HG02642 (cell line): ENCODE measurements around the gene USP46.

ENCODE experiments used
- ATAC-seq: cut with Tn5 transposase; IDR thresholded peaks from one replicate; pipeline ENCODE4 v1.9.1; 2021; ENCODE audit warnings: mild to moderate bottlenecking; ENCODE audit not compliant: unreplicated experiment, poor library complexity

USP46 gene

DNA sequence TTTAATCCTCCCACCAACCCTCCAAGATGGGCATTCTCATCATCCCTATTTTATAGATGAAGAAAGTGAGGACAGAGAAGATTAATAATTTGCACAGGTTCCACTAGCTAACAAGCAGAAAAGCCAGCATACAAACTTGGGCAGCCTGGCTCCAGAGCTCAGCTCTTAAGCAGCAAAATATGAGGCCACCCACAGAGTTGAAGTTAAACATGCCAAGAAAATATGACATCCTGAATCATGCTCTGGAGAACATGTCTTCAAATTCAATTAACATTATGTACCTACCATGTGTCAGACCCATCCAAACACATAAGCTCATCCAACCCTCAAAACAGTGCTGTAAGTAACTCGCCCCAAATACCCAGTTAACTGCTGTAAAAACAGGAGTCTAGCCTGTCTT lies 33.9 kb downstream of the USP46 start:
- ATAC-seq: no peak

DNA sequence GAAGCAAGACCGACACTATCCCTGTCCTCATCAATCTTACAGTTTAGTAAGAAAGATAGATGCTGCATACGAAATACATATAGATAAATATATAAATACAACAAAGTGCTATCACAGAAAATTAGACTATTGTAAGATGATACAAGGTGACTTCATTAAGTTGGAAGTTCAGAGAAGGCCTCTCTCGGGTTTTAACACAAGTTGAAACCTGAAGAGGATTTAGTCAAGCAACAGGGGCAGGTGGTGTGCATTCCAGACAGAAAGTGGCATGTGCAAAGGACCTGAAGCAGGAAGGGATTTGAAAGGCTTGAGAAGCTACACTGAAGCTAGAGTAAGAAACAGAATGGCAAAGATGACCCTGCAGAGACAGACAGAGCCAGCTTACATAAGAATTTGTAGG lies 36.5 kb downstream of the USP46 start:
- ATAC-seq: no peak

DNA sequence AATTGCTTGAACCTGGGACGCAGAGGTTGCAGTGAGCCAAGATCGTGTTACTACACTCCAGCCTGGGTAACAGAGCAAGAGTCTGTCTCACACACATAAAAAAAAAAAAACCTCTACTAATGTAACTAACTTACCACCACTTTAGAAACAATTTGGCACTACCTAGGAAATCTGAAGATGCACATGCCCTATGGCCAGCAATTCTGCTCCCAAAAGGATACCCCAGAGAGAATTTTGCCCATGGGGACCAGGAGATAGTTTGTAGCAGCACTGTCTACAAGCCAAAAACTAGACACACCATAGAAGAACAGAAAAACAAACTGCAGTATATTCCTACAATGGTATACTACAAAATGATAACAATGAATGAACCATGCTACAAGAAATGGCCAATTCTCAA lies 37.5 kb downstream of the USP46 start:
- no peak for ATAC-seq

DNA sequence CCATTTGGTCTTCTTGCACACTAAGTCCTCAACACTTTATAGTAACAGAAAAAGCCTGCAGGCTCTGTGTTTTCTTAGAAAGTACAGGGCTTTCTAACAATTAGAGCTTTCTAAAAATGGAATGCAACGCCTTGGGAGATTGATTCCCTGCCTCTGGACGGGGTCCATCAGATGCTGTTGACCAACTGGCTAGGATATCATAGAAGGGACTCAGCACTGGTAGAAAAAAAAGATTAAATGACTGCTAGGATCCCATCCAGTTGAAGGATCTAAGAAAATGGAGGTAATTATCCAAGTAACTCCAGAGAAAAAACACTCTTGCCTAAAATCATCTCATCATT lies 39.5 kb downstream of the USP46 start:
- ATAC-seq: no peak

GRCh38 chr4:52618795-52619590 lies 40.1 kb downstream of the USP46 start:
- ATAC-seq: no peak

DNA sequence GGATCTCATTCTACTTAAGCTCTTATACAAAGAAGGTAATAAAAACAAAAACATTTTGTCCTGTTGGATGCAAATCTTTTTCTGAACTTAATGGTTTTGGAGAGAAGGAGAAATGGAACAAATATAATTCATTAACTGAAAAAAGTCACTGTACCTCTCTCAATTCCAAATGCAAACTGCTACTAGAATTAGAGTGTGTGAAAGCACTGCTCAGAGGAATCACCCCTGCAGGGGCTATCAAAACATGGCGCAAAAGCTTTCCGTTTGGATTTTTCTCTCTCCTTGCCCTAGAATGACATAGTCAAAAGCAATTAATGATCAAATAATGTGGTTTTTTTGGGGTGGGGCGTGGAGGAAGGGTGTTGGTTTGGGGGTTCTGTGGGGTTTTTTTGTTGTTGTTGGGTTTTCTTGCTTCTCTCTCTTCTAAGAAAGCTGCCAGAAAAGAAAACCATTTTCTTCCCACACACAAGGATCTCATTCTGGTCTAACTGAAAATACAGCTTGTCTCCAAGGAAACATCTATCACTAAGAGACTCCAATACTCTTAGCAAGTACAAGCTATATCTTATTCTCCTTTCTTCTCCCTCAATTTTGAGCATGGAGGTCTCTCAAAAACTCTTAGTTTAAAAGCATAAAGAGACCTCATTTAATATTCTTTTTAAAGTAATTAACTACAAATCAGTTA lies 41.6 kb downstream of the USP46 start:
- no peak for ATAC-seq

- no peak for ATAC-seq
These were observed 44.9 kb downstream of the USP46 start for GRCh38 chr4:52614241-52614640.

DNA sequence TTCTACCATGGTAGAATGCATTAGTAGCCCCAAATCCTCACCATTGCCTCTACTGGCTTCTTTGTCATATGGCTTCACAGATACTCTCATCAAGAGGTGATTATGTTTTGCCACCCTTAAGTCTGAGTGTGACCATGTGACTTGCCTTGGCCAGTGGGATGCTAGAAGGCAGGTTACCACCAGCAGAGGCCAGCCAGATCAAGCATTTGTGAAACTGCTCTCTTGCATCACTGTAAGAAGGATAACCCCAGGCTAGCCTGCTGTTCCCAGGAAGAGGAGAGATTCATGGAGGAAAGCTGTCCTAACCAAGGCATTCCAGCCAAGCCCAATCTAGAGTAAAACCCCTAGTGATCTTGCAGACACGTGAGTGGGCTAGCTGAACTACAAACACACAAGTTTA lies 46.8 kb downstream of the USP46 start:
- ATAC-seq: no peak

GRCh38 chr4:52611030-52611555 lies 48.0 kb downstream of the USP46 start:
- ATAC-seq: no peak

DNA sequence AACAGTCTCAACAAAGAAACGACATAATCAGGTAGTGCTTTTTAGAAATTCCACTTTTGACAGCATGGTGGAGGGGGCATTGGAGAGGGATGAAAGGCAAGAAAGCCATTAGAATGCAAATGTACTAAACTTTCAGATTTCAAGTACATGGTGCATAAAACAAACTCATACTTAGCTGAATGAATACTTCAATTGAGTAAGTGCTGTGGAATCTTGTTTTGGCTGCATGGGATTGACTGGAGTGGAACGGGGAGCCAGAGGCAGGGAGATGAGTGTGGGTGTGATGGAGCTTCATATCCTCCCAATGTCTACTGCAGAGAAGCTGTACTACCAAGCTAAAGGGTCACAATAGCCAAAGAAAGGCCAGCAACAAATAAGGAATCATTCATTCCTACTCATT lies 52.4 kb downstream of the USP46 start:
- no peak for ATAC-seq

DNA sequence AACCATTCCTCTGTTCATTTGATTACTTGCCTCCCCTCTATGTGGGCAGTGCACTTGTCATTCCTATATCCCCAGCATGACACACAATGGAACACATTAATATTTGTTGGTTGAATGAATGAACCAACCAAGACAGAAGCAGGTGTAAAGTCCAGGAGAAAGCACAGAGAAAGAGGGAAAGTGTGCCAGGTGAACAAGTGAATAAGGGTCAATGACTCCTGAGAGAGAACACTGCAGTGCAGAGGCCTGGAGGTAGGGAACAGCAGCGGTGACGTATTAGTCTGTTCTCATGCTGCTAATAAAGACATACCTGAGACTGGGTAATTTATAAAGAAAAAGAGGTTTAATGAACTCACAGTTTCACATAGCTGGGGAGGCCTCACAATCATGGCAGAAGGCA lies 53.1 kb downstream of the USP46 start:
- no peak for ATAC-seq

- ATAC-seq: no peak
These were observed 54.9 kb downstream of the USP46 start for GRCh38 chr4:52604215-52604614.

DNA sequence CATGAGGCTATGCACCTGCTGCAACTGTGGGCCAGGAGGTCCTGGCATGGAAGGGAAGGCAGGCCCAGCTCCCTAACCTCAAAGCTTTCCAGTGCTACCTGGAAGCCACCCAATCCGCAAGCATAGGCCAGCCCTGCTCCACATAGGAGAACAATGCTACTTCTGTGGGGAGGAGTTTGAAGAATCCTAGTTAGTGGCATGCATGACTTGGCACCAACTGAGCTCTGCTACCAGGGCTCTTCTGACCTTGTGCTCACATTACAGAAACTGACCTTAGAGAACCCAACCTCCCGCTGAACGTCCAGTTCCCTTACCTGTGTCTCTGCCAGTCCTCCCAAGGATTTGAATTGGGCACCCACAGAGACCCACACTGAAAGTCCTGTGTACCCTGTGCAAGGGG lies 58.8 kb downstream of the USP46 start:
- no peak for ATAC-seq

DNA sequence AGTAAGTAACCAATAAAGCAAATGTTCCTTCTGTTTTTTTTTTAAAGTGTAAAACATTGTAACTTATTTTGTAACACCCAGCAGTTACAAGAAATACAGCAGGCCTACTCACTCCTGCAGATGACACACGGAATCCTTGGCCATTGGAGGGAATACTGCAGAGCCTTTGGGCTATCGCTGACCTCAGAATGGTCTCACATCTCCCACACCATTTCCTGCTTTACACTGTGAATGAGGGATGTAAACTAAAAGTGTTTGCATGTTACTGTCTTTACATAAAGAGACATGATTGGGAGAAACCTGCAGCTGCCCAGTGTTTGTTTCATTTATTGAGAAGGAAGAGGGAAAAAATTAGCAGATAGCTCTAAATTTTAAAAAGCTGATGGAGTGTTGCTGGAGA lies 64.1 kb downstream of the USP46 start:
- no peak for ATAC-seq

DNA sequence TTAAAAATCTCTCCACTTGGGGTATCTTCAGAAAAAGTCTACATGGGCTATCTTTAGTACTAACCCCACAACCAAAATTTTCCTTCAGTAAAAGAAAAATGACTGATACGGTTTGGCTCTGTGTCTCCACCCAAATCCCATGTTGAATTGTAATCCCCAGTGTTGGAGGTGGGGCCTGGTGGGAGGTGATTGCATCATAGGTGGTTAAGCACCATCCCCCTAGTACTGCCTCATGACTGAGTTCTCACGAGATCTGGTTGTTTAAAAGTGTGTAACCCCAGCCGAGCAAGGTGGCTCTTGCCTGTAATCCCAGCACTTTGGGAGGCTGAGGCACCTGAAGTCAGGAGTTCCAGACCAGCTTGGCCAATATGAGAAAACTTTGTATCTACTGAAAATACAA lies 66.8 kb downstream of the USP46 start:
- no peak for ATAC-seq

- no peak for ATAC-seq
These were observed 70.1 kb downstream of the USP46 start for GRCh38 chr4:52588771-52589591.

DNA sequence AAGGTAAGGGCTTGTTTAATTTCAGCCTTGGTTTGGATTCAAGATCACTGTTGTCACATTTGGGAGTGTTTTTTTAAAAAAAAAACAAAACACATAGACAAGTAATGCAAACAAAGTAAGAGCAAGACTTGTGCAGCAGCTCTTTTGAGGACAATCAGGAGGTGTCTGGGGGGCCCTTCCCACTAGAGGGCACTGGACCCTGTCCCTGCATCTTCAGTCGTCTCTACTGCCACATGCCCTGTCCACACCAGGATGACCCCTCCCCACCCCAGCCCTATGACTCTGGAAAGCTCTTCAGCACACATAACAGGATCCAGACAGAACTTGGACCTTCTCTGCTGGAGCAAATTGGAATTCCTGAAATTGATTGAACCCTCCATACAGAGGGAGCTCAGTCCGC lies 71.0 kb downstream of the USP46 start:
- no peak for ATAC-seq

GRCh38 chr4:52586069-52586468 lies 73.0 kb downstream of the USP46 start:
- no peak for ATAC-seq

DNA sequence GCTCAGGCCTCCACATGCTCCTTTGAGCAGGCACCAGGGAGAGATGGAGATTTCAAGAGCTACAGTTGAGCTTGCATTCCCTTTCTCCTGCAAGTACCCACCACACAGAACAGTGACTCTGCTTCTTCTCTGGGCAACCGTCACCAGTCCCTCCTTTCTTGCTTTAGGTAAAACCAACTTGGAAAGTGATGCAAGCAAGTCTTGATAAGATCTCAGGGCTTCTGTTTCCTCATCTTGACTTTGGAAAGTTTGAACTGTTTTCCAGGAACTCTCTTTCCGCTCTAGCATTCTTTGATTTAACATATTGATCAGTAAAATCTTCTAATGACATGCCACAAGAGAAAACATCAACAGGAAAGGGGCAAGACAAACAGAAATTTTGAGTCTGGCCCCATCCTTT lies 73.7 kb downstream of the USP46 start:
- no peak for ATAC-seq

- no peak for ATAC-seq
These were observed 79.4 kb downstream of the USP46 start for GRCh38 chr4:52579602-52580272.

- ATAC-seq: no peak
These were observed 80.2 kb downstream of the USP46 start for GRCh38 chr4:52578951-52579350.
